ENCODE measurements around the gene BNC1. TPM values are rescaled to one million over a fixed set of nuclear protein-coding genes. Genes with fewer than 3 reads are reported as not detected.

Gene BNC1
- total and polyA plus RNA-seq, 8 donors: 0.15 to 1.6 (median 0.97) TPM

DNA sequence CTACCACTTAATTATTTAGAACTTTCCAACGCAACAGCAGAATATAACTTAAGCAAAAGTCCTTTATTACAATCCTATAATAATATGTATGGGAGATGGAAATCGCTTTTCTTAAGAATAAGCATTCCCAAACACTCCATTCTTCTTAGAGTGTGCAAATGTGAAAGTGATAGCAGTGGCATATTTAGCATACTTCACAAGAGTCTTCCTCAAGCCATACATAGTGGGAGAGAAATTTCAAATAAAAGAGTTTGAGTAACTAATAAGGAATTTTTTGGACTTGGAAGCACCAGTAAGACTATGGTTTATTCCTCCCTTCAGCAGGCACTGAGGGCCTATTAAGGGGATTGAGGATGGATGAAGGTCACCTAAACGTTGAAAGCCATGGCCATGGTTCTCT is 22.1 kb upstream of the BNC1 start:
- Histone ChIP-seq H3K27me3 (peaks cover 0 to 19% of the 10 kb centered on the region in 2 donors), H3K36me3 (no peaks in the 10 kb centered on the region), H3K4me3 (no peak overlapping the region), H3K4me1 (no peaks in the 10 kb centered on the region), H3K27ac (no peak overlapping the region), H3K9me3 (no peaks in the 10 kb centered on the region)
- TF ChIP-seq, protein P1, sequence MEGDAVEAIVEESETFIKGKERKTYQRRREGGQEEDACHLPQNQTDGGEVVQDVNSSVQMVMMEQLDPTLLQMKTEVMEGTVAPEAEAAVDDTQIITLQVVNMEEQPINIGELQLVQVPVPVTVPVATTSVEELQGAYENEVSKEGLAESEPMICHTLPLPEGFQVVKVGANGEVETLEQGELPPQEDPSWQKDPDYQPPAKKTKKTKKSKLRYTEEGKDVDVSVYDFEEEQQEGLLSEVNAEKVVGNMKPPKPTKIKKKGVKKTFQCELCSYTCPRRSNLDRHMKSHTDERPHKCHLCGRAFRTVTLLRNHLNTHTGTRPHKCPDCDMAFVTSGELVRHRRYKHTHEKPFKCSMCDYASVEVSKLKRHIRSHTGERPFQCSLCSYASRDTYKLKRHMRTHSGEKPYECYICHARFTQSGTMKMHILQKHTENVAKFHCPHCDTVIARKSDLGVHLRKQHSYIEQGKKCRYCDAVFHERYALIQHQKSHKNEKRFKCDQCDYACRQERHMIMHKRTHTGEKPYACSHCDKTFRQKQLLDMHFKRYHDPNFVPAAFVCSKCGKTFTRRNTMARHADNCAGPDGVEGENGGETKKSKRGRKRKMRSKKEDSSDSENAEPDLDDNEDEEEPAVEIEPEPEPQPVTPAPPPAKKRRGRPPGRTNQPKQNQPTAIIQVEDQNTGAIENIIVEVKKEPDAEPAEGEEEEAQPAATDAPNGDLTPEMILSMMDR (IDR thresholded peaks at IDR 0.05): no peak
- no peak for ATAC-seq
- intact Hi-C loops (cut with DNase I): no loop called here
- no peak for DNase-seq

DNA sequence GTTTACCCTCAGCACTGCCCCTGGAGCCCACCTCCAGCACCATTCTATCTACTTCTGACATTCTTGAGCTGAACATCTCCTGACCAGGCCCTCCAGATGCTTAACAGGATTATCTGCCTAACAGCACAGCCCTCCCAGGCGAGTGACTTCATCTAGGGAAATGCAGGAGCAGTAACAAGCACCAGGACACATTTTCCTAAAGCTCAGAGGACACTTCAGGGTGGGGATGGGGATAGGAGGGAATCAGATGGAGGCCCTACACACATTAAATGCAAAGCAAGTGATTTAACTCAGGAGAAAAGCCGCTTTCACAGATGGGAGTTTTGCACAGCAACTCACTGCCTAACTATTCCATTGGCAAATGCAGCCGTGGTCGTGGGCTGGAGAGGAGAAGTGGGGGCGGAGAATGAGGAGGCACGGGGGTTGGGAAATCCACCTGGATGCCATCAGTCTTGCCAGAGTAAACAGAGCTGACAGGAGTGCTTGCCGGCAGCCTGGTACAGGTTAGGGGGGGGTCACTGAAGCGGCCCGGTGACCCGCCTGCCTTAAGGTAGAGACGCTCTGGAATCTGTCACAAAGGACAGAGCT is 21.3 kb upstream of the BNC1 start:
- H3K4me1 ChIP-seq: no peaks in the 10 kb centered on the region
- H3K36me3 ChIP-seq: no peaks in the 10 kb centered on the region
- peak; percentile 91 for ATAC-seq
- TF ChIP-seq, protein P1 (IDR thresholded peaks at IDR 0.05): no peak
- H3K4me3 ChIP-seq: no peak overlapping the region
- DNase-seq: peak in 1 of 4 donors; percentile 51
- peaks cover 0 to 26% of the 10 kb centered on the region in 2 donors for H3K27me3 ChIP-seq
- no peaks in the 10 kb centered on the region for H3K9me3 ChIP-seq
- intact Hi-C loops (cut with DNase I): no loop called here
- H3K27ac ChIP-seq: no peak overlapping the region

DNA sequence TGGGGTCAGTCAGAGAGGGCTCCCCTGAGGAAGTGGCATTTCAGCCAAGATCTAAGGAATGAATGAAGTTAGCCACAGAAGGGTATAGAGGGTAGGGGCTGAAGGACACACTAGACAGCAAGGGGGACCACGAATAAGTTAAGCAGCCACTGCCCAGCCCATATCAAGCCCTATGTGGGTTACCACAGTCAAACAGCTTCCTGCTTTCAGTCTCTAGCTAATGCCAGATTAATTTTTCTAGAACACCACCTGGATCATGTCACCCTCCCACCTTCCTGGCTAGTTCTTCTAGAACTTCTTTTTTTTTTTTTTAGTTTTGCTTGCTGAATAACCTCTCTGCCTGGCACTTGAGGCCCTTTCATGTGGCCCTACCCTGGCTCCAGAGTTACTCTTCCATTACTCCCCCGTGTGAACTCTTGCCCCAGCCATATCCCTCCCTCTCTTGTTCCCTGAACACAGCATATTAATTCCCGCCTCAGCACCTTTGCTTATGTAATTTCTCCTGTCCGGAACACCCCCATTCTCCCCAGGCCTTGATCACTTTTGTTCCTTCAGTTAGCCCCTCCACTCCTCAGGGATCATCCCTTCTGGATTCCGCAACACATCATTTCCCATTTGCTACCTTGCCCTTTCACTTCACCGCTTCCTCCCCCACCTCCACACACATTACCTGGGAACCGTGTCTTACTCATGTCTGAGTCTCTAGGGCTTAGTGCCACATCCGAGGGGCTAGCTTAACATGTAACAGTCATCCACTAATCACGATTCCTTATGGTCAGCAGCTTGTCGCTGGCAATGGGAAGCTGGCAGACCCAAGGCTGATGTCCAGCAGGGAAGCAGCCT is 20.6 kb upstream of the BNC1 start:
- Histone ChIP-seq H3K4me3 (no peak overlapping the region), H3K27me3 (peaks cover 0 to 32% of the 10 kb centered on the region in 2 donors), H3K27ac (no peak overlapping the region), H3K36me3 (no peaks in the 10 kb centered on the region), H3K9me3 (no peaks in the 10 kb centered on the region), H3K4me1 (no peaks in the 10 kb centered on the region)
- DNase-seq (no peak), ATAC-seq (peak; percentile 61)
- intact Hi-C loops (cut with DNase I): no loop called here
- TF ChIP-seq, protein P1 (IDR thresholded peaks at IDR 0.05): no peak

DNA sequence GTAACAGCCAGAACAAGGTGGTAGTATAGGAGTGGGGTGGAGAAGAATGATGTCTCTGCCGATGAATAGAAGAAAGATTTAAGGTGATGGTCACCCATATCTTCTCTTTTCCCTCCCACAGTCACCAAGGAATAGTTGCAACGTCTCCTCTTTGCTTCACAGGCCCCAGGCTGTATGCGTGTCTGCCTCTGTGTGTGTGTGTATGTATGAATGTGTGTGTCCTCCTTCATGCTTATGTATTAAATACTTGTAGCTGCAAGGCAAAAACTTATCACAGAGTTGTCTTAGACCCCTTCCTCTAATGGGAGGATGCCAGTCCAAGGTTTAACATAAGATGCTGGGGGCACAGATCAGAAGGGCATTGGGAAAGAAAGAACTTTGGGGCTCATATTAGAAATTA is 19.1 kb upstream of the BNC1 start:
- no peaks in the 10 kb centered on the region for H3K36me3 ChIP-seq
- H3K27me3 ChIP-seq: peaks cover 0 to 32% of the 10 kb centered on the region in 2 donors
- ATAC-seq (no peak), DNase-seq (no peak)
- no peaks in the 10 kb centered on the region for H3K9me3 ChIP-seq
- H3K4me1 ChIP-seq: no peaks in the 10 kb centered on the region
- H3K27ac ChIP-seq: no peak overlapping the region
- intact Hi-C loops (cut with DNase I): no loop called here
- TF ChIP-seq, protein P1 (IDR thresholded peaks at IDR 0.05): no peak
- H3K4me3 ChIP-seq: no peak overlapping the region

DNA sequence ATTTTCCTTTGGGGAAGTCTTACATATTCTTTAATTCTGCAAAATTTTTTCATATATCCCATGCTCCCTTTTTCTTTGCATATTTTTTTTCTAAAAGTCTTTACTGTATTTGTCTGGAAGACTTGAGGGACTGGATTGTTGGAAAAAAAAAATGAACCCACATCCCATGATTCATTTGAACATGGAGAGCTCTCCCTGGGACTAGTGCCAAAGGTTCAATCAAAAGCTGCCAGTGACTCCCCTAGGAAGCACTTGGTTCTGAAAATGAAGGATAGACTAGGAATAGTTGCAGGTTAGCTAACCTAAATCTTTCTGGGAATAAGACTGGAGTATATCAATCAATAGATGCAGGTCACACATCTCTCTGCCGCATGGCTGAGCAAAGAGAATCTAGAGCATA is 16.4 kb upstream of the BNC1 start:
- Histone ChIP-seq H3K4me3 (no peak overlapping the region), H3K36me3 (no peaks in the 10 kb centered on the region), H3K27ac (no peak overlapping the region), H3K27me3 (peaks cover 0 to 38% of the 10 kb centered on the region in 2 donors), H3K4me1 (no peaks in the 10 kb centered on the region), H3K9me3 (no peaks in the 10 kb centered on the region)
- DNase-seq: no peak
- ATAC-seq: no peak
- TF ChIP-seq, protein P1 (IDR thresholded peaks at IDR 0.05): no peak
- intact Hi-C loops (cut with DNase I): no loop called here
